ENCODE data around the gene ARAP1.

The ARAP1 gene

GRCh38 chr11:72681226-72682153, 70.7 kb downstream of the ARAP1 start:
- DNase-seq, result no peak

- DNase-seq, result no peak
Measured at GRCh38 chr11:72680624-72681158, 71.5 kb downstream of the ARAP1 start.

GRCh38 chr11:72679869-72680268, 72.3 kb downstream of the ARAP1 start:
- DNase-seq, result no peak

- DNase-seq, result no peak
Measured at GRCh38 chr11:72678524-72678923, 73.7 kb downstream of the ARAP1 start.

GRCh38 chr11:72676861-72677341, 75.3 kb downstream of the ARAP1 start:
- peak; percentile 61 for DNase-seq

- DNase-seq, result no peak
Measured at GRCh38 chr11:72675221-72675620, 77.0 kb downstream of the ARAP1 start.

GRCh38 chr11:72673943-72674828, 78.0 kb downstream of the ARAP1 start, which contains the start of gene PDE2A:
TSS of gene PDE2A (minus strand) at chr11:72674422. CDS start at chr11:72674207, 215 bp downstream.
- no peak for DNase-seq

GRCh38 chr11:72673284-72673942, 78.8 kb downstream of the ARAP1 start:
- DNase-seq, result no peak

GRCh38 chr11:72672597-72673238, 79.5 kb downstream of the ARAP1 start:
- DNase-seq, result no peak

- DNase-seq, result no peak
Measured at GRCh38 chr11:72671152-72672099, 80.8 kb downstream of the ARAP1 start.

GRCh38 chr11:72670041-72670440, 82.2 kb downstream of the ARAP1 start:
- no peak for DNase-seq

- no peak for DNase-seq
Measured at GRCh38 chr11:72669527-72669926, 82.7 kb downstream of the ARAP1 start.

- DNase-seq, result no peak
Measured at GRCh38 chr11:72668629-72669347, 83.4 kb downstream of the ARAP1 start.

- no peak for DNase-seq
Measured at GRCh38 chr11:72665911-72666472, 86.2 kb downstream of the ARAP1 start.

GRCh38 chr11:72662036-72662435, 90.2 kb downstream of the ARAP1 start:
- DNase-seq, result no peak

- no peak for DNase-seq
Measured at GRCh38 chr11:72661486-72661885, 90.7 kb downstream of the ARAP1 start.

- DNase-seq, result no peak
Measured at GRCh38 chr11:72658989-72659640, 93.1 kb downstream of the ARAP1 start.

GRCh38 chr11:72657411-72658100, 94.7 kb downstream of the ARAP1 start:
- no peak for DNase-seq

Data from CD4-positive, alpha-beta T cell treated with Interleukin-10 for 1 hour (primary cell).